Stimulated activated CD4-positive, alpha-beta T cell treated with anti-CD3 and anti-CD28 coated beads, Interleukin-15, amount 100 ng/mL, for 24 hours (primary cell): Measurements from ENCODE around the gene DAPK1.
A peak's percentile ranks its signal among the peaks of the same experiment; 100 is the strongest.

Source experiments
- DNase-seq: peaks from one replicate; pipeline ENCODE4 v3.0.0-alpha.2; 2020

DAPK1 gene

DNA sequence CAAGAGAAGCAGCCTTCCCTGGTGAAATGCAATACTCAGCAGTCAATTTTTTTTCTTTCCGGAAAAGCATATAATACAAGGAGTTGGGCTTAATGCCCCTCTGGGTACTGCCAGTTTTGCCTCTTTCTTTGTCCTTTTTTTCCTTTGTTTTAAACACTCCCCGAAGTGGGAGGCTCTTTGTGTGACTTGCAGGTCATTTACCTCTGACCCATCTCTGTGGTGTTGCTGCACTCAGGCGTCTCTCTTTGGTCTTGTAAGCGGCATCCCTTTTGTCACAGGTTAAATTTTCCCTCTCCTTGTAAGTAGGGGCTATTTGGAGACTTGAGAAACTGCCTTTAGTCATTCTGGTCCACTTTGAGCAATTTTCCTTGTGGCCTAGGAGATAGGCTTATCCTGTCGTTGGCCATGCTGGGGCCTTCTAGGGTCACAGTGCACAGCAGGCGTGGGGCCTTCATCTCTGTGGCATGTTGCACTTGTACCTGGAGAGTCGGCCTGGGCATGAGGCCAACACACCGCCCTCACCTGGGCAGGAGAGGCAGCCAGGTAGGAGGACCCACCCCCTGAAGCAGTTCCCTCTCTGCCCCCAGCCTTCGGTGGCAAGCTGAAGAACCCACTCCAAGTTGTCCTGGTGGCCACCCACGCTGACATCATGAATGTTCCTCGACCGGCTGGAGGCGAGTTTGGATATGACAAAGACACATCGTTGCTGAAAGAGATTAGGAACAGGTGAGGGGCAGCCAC lies 200.6 kb downstream of the DAPK1 start:
- DNase-seq = no peak

GRCh38 chr9:87699835-87700234 lies 202.2 kb downstream of the DAPK1 start:
- DNase-seq = no peak

GRCh38 chr9:87701491-87701890 lies 203.8 kb downstream of the DAPK1 start:
- no peak for DNase-seq

DNA sequence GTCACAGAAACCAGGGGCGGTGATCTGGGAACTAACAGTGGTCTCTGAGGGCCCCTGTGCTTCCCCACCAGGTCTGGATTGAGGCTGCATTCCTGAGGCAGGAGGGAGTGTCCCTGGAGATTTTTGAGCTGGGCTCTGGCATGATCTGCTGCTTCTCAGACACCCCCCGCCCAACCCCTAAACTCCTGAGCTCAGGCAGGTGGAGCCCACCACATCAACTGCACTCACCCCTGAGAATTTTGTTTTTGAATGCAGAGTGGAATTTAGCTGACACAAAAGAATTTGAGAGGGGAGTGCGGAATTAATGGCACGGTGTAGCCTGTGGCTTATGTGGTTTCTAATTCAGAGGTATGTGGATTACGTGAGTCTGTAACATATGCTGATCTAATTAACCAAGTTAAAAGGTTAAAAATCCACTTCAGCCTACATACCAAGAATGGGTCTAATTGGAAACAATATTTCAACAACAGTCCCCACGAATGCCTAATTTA lies 204.3 kb downstream of the DAPK1 start:
- DNase-seq = no peak

DNA sequence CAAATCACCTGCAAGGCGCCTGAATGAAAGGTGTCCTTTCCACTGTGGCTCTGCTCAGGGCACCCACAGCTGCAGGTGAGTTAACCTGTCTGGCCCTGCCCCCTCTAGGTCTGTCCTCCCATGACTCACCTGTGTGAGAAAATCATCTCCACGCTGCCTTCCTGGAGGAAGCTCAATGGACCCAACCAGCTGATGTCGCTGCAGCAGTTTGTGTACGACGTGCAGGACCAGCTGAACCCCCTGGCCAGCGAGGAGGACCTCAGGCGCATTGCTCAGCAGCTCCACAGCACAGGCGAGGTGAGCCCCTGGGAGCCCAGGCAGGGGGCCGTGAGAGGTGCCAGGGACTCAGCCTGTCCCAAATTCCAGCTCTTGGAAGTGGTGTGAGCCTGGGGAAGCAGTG lies 205.3 kb downstream of the DAPK1 start:
- no peak for DNase-seq

- no peak for DNase-seq
Observed at GRCh38 chr9:87703636-87704276, 206.1 kb downstream of the DAPK1 start.

GRCh38 chr9:87704342-87704741 lies 206.7 kb downstream of the DAPK1 start:
- no peak for DNase-seq

GRCh38 chr9:87706066-87706739 lies 208.5 kb downstream of the DAPK1 start:
- DNase-seq = no peak

GRCh38 chr9:87707805-87708506 lies 210.3 kb downstream of the DAPK1 start:
- no peak for DNase-seq

- no peak for DNase-seq
Observed at GRCh38 chr9:87708546-87708945, 210.9 kb downstream of the DAPK1 start.

DNA sequence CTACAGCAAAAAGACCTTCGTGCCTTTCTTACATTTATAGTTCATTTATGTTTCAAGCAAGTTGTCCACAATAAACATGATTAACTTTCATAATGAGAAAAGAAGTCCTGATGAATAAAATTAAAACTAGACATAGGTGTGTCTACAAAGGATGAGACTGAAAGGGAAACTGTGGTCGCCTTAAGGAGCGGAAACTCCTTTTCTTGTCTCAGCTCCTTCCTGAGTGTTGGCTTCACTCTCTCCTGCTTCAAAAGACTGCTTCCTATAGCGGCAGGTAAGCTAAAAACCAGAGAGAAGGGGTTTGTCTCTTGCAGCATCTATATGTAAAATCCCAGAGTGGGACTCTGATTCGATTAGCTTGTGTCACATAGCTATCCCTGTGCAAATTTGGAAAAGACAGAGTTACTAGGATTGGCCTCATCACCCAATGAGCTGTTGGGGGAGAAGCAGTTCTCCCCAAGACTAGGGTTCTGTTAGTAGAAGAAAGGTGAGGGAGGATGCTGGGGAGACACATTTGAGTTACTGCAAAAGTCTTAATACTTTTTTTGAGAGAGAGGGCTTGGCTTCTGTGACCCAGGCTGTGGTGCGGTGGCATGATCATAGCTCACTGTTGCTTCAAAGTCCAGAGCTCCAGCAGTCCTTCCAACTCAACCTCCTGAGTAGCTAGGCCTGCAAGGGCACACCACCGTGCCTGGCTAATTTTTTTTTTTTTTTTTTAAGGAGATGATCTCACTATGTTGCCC lies 211.5 kb downstream of the DAPK1 start:
- DNase-seq = peak; percentile 39

- no peak for DNase-seq
Observed at GRCh38 chr9:87710443-87710842, 212.8 kb downstream of the DAPK1 start.

DNA sequence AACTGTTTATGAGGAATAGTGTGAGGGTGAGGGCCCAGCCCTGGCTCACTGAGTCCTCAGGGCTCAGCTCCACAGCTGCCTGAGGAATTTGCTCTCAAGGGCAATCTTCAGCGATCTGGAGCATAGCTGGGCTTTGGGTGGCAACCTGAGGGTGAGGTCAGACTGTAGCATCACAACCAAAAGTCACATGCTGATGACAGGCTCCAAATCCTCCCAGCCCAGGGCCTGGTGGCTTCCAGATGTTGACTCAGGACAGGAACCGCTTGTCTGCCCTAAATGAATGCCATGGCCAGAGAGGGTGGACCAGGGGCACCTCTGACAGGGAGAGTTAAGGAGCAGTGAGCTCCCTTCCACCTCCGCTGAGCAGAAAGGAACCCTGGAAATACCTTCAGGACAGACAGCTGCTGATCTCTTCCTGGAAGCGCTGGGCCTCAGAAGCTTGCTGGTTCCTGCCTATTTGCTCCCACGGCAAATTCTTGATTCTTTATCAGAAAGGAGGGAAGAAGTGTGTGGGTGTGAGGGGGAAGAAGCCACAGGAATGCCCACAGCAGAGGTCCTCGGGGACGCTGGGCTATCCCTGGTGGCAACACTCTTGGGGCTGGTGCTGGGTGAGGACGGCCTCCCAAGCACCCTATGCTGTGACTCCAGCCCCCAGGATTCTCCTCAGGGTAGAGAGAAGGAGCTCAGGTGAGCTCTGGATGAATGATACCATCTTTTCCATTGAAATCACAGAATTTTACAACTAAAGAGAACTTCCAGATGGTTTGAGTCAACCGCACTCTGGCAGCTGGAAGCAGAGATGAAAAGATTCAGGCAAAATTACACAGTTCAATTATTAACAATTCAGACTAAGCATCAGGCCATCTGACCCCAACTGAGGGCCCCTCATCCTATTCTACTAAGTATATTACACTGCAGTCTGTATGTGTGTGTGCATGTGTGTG lies 214.5 kb downstream of the DAPK1 start:
- no peak for DNase-seq

DNA sequence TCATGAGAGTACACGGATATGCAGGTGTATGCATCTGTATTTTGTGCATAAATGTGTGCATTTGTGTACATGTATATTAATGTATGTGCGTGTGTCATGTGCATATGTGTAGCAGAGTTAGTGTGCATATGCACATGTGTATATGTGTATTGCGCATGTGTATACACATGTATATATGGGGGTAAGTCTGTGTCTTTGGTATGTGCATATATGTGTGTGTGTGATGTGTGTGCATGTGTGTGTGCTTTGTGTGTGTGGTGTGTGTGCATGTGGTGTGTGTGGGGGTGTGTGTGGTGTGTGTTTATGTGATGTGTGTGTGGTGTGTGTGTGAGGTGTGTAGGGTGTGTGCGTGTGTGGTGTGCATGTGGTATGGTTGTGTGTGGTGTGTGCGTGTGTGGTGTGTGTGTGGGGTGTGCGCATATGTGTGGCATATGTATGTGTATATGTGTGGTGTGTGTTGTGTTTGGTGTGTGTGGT lies 215.2 kb downstream of the DAPK1 start:
- no peak for DNase-seq

DNA sequence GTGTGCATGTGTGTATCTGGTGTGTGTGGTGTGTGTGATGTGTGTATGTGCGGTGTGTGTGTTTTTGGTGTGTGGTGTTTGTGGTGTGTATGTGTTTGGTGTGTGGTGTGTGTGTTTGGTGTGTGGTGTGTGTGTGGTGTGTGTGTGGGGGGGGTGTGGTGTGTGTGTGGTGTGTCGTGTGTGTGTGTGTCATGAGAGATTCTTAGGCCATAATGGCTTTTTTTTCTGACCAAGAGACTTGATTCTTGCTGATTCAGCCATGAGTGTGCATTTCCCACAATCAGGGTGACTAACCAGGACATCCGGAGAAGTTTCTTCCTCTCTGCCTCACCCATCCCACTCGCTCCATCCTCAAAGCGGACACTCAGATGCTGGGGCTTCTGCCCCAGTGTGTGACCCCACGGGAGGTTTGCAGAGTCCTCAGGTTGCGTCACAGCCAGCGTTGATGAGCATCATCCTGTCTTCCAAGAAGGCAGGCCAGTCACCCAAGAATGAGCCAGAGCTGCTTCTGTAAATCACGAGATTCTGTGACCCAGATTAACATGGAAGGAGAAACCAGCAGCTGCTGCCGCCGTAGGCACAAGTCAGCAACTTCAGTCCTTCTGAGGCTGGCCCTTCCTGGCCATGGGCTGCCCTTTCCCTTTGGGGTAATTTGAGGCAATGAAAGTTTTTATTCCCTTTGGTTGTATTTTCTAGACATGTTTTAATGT lies 215.8 kb downstream of the DAPK1 start:
- DNase-seq = peak; percentile 68

GRCh38 chr9:87713988-87714330 lies 216.3 kb downstream of the DAPK1 start:
- DNase-seq = no peak

- no peak for DNase-seq
Observed at GRCh38 chr9:87714819-87715218, 217.2 kb downstream of the DAPK1 start.

DNA sequence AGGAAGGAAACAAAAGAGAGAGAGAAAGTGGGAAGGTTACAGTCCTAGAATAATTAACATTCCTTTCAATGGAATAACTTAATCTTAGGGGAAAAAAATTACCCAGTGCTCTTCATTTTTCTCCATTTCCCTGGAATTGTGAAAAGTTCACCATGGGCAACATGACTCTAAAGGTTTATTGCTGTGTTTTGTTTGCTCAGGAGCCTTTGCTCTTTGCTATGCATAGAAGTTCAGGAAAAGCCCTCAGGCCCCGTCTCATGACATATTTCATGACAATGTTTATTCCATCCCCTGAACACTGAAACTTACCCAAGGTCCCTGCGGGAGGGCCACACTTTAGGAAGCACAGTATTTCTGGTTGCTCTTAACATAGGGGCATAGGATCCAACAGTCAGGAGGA lies 218.5 kb downstream of the DAPK1 start:
- no peak for DNase-seq

GRCh38 chr9:87717456-87717855 lies 219.8 kb downstream of the DAPK1 start:
- DNase-seq = no peak

- no peak for DNase-seq
Observed at GRCh38 chr9:87718231-87718630, 220.6 kb downstream of the DAPK1 start.
